Progenitor cell of endocrine pancreas (in vitro differentiated cells): Measurements from ENCODE around the gene RPTOR. TPM values are rescaled to one million over a fixed set of nuclear protein-coding genes. Genes with fewer than 3 reads are reported as not detected.

Source experiments
- DNase-seq: peaks from one replicate; pipeline ENCODE4 v3.0.0; 2021; ENCODE audit warnings: low spot score; ENCODE audit not compliant: unreplicated experiment
- H3K27ac Mint-ChIP-seq: 2 replicates; pipeline ENCODE4 v1.8.0; 2021; ENCODE audit warnings: mild to moderate bottlenecking, moderate library complexity, mixed read lengths
- H3K27me3 Mint-ChIP-seq: 2 replicates; pipeline ENCODE4 v1.8.0; 2021; ENCODE audit warnings: mixed read lengths
- H3K36me3 Mint-ChIP-seq: 2 replicates; pipeline ENCODE4 v1.8.0; 2022; ENCODE audit warnings: mixed read lengths; ENCODE audit not compliant: insufficient read depth
- H3K4me1 Mint-ChIP-seq: 2 replicates; pipeline ENCODE4 v1.8.0; 2021; ENCODE audit warnings: low read depth, mixed read lengths
- H3K4me3 Mint-ChIP-seq: 2 replicates; pipeline ENCODE4 v1.8.0; 2021; ENCODE audit warnings: low read depth, mild to moderate bottlenecking, moderate library complexity, mixed read lengths
- H3K9me3 Mint-ChIP-seq: 2 replicates; pipeline ENCODE4 v1.8.0; 2021; ENCODE audit warnings: low read depth, mixed read lengths
- total RNA-seq: library from RNA; stranded (reverse); gene quantifications from 2 replicates; pipeline ENCODE4 v1.2.1, GENCODE V29; 2021
- TF ChIP-seq, protein P1 (sequence below): fragments of 200-600 bp; sonication (generic); IDR thresholded peaks from one replicate; pipeline ENCODE4 v1.5.0; 2021; ENCODE audit warnings: antibody characterized with exemption, mild to moderate bottlenecking; ENCODE audit not compliant: unreplicated experiment

RPTOR gene
- total RNA-seq, 1 donor from 2014 or later, result 40.0 TPM

DNA sequence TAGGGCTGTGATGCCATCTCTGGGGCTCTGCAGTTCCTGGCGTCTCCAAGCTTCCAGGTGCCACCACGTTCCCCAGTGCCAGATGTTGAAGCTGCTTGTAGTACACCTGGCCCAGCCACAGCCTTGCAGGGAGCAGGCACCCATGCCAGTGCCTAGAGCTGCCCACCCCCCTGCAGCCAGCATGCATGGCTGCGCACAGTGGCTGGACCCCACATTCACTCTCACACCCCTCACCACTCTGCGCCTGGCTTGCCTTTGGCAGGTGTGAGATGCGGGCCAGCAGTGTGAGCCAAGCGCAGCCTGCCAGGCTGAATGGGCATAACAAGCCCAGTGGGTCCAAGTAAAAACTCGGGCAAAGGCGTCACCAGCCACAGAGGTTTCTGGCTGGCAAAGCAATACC, 371.6 kb downstream of the RPTOR start:
- H3K27ac Mint-ChIP-seq, result no peak overlapping the region

DNA sequence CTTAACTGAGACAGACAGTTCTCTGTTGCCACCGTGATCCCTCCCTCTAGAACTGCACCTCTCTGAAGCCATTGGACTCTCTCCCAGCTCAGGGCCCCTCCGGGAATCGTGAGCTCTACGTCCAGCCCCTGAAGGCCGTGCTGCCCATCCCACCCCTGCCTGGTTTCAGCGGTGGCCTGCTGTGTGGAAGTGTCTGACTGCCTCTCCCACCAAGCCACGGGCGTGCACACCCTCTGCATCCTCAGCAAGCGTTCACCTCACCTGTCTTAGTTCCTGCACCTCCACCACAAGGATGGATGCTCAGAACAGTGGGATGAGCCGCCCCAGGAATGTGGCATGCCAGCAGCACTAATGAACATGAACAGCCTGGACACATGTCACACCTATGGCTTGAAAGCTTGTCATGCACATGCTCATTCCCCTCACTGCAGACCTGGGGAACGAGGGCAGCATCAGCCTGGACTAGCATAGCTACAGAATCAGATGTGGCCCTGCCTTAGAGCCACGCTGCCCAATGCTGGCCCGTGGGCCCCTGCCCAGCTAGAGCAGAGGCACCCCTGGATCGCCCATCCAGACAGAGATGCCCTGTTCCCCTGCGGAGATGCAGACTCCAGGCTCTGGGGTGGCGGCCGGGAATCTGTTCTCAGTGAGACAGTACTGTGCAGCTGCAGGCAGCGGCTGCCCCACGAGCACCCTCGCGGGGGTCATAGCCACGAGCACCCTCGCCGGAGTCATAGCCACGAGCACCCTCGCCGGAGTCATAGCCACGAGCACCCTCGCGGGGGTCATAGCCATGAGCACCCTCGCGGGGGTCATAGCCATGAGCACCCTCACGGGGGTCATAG, 373.3 kb downstream of the RPTOR start:
- TF ChIP-seq, protein P1, sequence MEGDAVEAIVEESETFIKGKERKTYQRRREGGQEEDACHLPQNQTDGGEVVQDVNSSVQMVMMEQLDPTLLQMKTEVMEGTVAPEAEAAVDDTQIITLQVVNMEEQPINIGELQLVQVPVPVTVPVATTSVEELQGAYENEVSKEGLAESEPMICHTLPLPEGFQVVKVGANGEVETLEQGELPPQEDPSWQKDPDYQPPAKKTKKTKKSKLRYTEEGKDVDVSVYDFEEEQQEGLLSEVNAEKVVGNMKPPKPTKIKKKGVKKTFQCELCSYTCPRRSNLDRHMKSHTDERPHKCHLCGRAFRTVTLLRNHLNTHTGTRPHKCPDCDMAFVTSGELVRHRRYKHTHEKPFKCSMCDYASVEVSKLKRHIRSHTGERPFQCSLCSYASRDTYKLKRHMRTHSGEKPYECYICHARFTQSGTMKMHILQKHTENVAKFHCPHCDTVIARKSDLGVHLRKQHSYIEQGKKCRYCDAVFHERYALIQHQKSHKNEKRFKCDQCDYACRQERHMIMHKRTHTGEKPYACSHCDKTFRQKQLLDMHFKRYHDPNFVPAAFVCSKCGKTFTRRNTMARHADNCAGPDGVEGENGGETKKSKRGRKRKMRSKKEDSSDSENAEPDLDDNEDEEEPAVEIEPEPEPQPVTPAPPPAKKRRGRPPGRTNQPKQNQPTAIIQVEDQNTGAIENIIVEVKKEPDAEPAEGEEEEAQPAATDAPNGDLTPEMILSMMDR, result no peak
- Mint-ChIP-seq H3K27ac (peak overlapping the region; percentile 8), H3K36me3 (peaks cover 6% of the 10 kb centered on the region), H3K27me3 (no peaks in the 10 kb centered on the region), H3K9me3 (no peaks in the 10 kb centered on the region), H3K4me3 (no peak overlapping the region), H3K4me1 (peaks cover 10% of the 10 kb centered on the region)
- no peak for DNase-seq

More for the DNA sequence above, 371.6 kb downstream of the RPTOR start:
- no peak overlapping the region for H3K4me3 Mint-ChIP-seq
- no peaks in the 10 kb centered on the region for H3K27me3 Mint-ChIP-seq
- DNase-seq, result no peak
- peaks cover 10% of the 10 kb centered on the region for H3K4me1 Mint-ChIP-seq
- peaks cover 9% of the 10 kb centered on the region for H3K36me3 Mint-ChIP-seq
- TF ChIP-seq, protein P1, result no peak
- H3K9me3 Mint-ChIP-seq, result no peaks in the 10 kb centered on the region

DNA sequence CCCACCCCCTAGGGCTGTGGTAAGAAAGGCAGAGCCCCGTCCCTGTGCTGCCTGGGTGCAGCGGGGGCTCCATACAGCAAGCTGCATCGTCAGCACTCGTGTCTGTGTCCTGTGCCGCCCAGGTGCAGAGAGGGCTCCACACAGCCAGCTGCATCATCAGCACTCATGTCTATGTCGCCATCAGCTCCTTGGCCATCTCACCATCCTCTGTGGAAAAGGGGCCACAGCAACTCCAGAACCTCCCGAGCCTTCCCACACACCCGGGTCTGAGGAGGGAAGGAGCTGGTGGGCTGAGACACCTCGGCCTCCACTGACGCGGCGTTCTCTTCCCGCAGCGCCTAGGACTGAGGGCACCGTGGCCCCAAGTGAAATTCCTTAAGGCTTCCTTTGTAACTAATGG, 374.1 kb downstream of the RPTOR start:
- Mint-ChIP-seq H3K27ac (no peak overlapping the region), H3K36me3 (peaks cover 4% of the 10 kb centered on the region), H3K27me3 (no peaks in the 10 kb centered on the region), H3K9me3 (no peaks in the 10 kb centered on the region), H3K4me1 (peaks cover 10% of the 10 kb centered on the region), H3K4me3 (no peak overlapping the region)
- DNase-seq, result no peak
- TF ChIP-seq, protein P1, result no peak

DNA sequence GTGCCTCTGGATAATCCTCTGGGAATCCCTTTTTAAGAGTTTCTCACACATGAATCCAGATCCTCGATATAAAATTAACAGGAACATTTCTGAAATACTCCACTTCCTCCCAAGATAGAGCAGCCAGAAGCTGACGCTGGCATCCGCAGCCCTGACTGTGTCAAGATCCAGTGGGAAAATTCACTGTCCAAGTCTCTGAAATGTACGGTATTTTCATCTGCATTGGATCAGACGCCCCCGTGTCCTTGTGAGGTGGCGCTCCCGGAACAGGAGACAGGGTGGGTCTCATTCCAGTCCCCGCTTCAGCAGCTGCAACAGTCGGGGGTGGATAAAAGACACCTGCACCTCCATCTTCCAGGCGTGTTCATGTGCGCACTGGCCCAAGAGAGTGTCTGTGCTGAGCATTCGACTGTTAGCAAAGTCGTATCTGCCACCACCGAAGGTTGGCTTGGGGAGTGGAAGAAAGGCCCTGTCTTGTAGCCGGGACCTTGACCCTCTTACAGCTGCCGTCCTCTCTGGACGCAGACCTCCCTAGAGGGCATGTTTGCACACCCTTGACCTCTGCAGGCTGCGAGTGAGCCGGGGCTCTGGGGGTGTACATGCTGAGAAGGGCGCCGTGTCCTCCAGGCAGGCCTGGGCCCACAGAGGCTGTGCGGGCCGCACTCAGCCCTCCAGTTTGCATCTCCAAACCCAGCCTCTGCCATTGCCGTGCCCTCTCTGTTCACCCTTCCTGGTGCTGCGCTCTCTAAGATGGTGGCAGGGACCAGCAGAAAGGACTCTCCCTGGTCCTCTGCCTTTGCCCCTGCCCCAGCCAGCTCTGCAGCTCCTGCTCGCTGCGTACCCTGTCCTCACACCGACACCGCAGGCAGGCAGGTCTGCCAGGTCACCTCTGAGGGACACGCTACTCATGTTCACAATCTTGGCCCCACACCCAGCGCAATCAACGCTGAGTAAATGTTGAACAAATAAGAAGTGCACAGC, 375.0 kb downstream of the RPTOR start:
- Mint-ChIP-seq H3K36me3 (peaks cover 2% of the 10 kb centered on the region), H3K4me3 (no peak overlapping the region), H3K4me1 (peaks cover 10% of the 10 kb centered on the region), H3K27ac (peak overlapping the region; percentile 27), H3K9me3 (no peaks in the 10 kb centered on the region), H3K27me3 (no peaks in the 10 kb centered on the region)
- TF ChIP-seq, protein P1, result no peak
- DNase-seq, result no peak

DNA sequence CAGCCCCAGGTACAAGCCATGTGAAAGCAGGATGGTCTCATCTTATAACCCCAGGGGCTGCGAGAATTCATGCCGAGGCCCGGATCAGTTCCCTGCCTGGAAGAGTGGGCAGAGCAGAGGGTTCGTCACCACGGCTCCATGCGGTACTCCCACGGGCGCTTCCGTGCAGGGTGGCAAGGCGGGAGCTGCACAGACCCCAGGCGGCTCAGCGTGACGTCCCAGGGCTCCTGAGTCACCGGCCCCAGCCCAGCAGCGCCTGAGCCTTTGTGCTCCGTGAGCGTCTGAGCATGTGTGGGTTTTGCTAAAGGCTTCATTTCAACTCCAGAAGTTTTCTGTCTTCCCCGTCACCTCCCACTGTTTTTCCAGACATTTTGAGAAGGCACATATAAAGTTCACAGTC, 375.8 kb downstream of the RPTOR start:
- TF ChIP-seq, protein P1, result no peak
- peak overlapping the region; percentile 11 for H3K27ac Mint-ChIP-seq
- H3K4me1 Mint-ChIP-seq, result peaks cover 10% of the 10 kb centered on the region
- H3K9me3 Mint-ChIP-seq, result no peaks in the 10 kb centered on the region
- H3K4me3 Mint-ChIP-seq, result no peak overlapping the region
- no peaks in the 10 kb centered on the region for H3K27me3 Mint-ChIP-seq
- no peak for DNase-seq
- H3K36me3 Mint-ChIP-seq, result peaks cover 2% of the 10 kb centered on the region
